ENCODE measurements around the gene MBD5.
A peak's percentile ranks its signal among the peaks of the same experiment; 100 is the strongest.

The MBD5 gene

DNA sequence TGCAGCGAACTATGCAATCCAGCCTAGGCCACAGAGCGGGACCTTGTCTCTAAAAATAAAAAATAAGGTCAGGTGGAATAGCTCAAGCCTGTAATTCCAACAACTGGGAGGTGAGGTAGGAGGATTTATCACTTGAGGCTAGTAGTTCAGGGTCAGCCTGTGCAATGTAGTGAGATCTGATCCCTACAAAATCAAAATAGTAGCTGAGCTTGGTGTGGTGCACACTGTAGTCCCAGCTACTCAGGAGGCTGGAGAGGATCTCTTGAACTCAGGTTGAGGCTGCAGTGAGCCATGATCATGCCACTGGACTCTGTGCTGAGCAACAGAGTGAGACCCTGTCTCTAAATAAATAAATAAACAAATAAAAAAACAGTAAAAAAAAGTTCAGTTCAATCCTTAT is 5.7 kb downstream of the MBD5 start:
- DNase-seq = no peak

DNA sequence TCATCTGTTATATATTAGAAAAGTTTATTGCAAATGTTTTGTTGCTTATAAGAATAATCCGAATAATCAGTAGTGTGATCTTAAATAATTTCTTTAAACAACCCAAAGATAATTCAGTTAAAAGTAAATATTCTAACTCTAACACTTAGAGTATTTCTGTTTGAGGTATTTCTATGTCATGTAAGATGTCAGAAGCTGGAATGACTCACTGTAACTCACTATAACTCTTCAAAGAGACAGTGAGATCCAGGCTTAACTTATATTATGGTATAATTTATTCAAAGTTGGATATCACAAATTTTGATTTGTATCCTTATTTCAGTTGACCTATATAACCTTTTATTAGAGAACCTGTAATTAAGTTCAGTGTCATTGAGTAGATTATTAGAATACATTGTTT is 6.9 kb downstream of the MBD5 start:
- no peak for DNase-seq

DNA sequence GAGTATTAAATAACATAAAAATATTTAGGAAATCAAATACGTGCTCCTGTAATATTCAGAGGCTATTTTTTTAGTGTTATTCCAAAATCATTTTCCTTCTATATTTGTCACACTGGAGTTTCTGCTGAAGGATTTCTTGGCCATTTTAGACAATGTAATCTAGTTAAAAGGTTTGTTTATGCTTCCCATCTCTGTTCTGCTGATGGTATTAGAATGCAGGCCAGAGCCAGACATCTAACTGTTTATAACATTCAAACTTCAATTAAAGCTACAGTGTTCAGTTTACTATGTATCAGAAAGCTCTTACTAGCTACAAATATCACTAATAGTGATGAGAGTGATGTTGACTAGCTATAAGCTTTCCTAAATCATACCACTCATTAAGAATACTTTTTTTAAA is 7.9 kb downstream of the MBD5 start:
- no peak for DNase-seq

DNA sequence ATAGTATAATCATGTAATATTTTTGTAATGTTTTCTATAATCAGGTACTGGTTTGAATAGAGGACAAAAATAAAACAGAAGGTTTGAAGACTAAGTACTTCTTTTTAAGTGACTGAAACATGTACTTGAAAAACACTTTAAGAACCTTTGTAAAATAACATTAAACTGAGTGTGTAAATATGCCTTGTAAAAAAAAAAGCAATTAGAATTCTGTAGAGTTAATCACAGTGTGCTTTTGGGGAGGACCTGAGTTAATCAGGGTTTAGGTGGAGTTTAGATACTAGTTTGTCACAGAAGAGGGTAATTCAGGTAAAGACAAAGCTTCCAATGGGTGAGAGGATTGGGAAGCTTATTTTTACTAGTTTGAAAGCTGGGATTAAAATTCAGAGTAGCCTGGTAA is 10.3 kb downstream of the MBD5 start:
- DNase-seq = no peak

DNA sequence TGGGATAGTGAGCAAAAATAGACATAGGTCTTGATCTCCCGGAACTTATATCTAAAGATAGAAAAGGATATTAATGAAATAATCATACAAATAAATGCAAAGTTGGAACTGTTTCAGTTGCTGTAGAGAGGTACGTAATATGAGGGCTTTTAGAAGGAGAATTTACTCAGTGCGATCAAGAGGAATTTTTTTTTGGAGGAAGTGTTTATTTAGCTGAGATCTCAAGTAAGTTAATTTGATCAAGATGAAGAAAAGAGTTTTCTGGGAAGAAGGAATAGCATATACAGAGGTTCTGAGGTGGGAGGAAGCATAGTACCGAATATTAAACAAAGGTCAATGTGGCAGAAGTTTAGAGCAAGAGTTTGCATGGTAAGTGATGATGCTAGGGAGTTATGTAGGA is 11.3 kb downstream of the MBD5 start:
- DNase-seq = no peak

DNA sequence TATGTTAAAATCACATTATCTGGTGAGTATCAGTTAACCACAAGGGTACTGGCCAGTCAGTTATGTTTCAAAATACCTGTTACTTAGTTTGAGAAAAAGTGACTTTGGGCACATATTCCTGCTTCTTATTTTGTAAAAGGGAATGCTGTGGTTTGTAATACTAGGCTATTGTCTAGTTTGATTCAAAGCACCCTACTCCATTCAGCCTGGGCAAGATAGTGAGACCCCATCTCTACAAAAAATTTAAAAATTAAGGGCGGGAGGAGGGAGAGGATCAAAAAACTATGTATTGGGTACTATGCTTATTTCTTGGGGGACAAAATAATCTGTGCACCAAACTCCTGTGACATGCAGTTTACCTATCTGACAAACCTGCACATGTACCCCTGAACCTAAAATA is 18.9 kb downstream of the MBD5 start:
- no peak for DNase-seq

DNA sequence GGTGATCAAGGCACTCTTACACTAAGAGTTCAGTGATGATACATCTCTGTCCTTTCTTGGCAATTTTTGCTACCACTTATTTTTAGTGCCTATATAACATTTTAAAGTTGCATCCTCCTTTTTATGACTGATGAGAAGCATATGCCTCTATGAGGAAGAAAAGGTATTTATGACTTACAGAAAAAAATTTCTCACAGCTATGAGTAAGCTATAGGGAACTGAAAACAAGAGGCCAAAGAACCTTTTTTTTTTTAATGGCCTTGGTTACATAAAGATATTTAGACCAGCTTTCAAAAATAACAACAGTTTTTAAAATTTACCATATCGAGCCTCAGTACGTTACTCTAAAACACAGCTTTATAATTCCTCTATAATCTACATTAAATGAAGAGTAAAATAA is 21.3 kb downstream of the MBD5 start:
- peak; percentile 15 to 23 for DNase-seq

DNA sequence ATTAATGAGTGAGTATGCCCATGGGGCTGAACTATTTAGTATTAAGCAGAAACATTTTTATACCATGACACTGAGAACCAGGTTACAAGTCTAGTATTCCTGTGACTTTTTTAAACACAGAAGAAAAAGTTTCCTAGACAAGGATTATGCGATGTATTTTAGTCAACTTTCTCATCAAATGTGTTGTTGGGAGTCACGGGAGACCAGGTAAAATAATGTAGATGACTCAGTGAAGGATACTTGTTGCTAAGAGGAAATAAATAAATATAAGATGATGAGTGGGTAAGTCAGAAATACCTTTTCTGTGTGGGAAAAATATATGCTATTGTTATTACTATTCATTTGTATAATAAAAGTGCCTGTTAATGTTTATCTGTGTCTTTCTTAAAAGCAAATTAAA is 23.4 kb downstream of the MBD5 start:
- no peak for DNase-seq

DNA sequence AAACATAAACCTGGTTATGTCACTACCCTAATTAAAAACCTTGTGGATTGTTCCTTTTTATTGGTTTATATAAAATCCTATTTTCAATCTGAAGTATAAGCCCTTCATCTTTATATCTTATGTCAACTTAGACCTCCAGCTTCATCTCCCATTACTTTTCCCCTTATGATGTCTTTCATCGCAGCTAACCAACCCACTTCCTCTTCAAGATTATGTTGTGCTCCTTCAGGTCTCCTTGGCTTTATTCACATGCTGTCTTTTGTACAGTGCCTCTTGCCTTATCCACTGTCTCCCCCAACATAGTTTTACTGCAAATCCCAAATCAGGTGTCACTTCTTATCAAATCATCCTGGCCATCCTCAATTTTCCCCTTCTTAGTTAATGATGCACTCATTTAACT is 25.9 kb downstream of the MBD5 start:
- no peak for DNase-seq

DNA sequence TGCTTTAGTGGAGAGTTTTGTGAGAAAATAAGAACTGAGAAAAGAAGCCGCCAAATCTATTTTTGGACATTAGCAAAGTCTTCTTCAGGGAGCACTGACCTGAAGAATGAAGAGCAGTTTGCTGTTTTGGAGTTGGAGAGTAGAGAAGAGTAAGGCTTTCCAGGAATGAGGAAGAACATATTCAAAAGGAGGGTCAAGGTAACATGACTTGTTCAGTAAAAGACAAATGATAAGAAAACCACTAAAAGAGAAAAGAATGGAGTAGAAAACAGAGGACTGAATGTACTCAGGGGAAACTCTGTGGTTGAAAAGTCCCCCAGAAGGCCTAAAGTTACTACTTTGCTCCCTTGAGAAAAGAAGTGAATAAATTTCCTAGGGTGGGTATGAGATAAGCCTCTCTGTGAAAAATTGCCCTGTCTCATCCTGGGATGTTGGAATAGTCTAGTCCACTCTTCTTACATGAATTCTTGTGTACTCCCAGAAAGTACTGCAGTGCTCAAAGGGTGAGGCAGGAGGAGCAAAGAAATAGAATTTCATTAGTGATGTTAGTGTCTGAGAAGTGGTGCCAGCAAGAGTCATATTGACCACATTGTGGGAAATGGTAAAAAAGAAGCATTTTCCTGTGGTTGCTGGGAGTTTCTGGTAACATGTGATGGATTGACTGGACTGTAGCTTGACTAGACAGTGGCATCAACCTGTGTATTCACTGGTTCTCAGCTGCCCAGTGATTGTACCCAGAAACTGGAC is 27.8 kb downstream of the MBD5 start:
- no peak for DNase-seq

DNA sequence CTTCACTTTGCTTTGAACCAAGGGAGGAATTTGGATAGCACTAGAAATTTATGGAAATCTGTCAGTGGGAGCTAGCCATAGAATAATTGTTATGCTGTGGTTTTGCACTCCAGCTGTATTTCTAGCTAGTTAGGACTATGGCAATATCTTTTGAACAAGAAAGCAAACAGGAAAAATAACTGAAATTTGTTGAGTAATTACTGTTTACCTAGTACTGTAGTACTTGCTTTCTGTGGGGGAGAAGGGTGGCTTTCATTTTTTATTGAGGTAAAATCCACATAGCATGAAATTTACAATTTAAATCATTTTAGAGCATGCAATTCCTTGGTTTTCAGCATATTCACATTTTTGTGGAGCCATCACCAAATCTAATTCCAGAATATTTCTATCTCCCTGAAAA is 28.4 kb downstream of the MBD5 start:
- no peak for DNase-seq

DNA sequence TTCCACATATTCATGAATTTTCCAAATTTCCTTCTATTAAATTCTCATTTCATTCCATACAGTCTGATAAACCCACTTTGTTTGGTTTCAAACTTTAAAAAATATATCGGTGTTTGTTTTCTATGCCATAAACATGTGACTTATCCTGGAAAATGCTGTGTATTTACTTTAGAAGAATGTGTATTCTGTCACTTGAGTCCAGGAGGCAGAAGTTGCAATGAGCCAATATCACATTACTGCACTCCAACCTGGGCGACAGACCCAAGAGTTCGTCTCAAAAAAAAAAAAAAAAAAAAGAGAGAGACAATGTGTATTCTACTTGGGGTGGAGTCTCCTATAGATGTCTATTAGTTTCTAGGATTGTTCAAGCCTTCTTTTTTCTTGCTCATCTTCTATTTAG is 31.8 kb downstream of the MBD5 start:
- no peak for DNase-seq

DNA sequence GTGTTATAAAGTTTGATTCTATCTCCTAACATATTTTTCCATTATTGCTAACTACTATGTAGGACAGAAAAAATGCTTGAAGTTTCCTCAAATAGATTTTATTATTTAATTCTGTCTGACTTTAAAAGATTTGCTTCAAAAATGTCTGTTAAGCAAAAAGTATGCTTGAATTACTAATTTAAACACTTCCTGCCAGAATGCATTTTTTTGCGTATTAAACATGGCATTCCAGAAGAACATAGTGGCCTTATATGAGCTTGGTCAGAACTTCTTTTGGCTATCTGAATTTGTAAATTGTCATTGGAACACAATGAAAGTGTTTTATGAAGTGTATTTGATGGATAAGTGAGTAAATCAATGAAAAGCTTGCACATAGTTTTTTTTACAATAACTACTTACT is 37.8 kb downstream of the MBD5 start:
- DNase-seq = no peak

DNA sequence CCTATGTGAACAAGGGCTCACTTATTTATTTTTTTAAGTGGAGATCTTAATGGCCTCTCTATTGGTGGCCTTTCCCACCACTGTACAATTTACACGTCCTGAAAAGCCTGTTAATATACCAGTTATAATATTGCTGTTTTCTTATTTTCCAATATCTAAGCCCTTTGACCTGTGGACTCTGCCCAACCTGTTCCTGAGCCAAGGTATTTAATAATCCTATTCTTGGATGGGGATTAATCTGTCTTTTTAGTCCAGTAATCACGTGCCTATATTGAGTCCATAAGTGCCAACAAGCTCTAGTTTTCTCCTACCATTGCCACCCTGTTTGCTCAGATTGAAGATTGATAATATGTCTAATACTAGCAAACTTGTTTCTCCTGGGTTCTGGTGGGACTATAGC is 42.7 kb downstream of the MBD5 start:
- DNase-seq = no peak

DNA sequence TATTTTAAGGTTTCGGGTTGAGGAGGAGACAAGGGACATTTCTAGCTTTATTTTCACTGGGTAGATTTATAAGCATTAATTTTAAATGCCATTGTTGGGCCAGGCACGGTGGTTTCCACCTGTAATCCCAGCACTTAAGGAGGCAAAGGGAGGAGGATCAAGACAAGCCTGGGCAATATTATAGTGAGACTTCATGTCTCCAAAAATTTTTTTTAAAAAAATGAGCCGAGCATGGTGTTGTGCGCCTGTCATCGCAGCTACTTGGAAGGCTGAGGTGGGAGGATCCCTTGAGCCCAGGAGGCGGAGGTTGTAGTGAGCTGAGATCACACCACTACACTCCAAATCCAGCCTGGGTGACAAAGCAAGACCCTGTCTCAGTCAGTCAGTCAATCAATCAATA is 45.0 kb downstream of the MBD5 start:
- no peak for DNase-seq

DNA sequence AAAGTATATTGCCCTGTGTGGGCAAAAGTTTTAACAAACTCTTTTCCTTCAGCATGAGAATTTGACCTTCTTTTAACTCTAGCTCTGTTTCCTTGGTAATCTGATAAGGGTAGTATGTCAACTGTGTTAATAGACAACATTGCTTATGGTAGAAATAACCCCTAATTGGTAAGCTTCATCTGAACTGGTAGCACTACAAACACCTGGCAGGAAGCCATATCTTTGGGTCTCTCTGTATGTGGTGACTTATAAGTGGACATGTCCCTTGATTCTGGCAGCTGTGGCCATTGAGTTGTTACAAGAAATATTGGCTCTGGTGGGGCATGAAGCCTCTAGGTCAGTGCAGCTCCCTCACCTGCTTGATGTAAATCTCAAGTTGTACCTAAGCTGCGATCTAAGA is 46.9 kb downstream of the MBD5 start:
- DNase-seq = no peak

DNA sequence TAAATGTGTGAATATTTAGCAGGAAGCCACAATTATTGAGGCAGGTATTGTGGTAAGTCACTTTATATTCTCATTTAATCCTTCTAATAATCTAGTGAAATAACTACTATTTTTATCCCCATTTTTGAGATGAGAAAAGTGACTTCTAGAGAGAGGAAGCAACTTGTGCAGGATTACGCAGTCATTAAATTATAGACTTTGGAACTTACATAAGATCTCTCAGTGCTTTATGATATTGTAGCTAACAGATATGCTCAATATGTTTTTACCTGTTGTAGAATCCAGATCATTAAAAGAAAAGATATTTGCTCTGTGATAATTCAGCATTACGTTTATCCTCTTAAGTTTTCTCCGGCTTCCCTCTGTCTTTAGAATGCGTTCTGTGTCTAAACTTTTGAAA is 50.5 kb downstream of the MBD5 start:
- no peak for DNase-seq

DNA sequence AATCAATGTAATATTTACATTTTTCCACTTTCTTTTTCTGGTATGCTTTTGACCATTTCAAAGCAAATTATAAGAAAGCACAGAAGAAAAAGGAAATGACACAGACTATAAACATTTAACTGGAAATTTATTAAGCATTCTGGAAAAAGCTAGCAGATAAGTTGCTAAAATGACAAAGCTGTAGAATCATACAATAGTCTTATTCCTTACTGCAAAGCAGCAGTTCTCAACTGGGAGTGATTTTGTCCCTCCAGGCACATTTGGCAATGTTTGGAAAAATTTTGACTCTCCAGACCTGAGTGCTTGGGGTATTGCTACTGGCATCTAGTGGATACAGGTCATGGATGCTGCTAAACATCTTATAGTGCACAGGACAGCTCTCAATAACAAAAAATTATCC is 75.1 kb downstream of the MBD5 start:
- no peak for DNase-seq

DNA sequence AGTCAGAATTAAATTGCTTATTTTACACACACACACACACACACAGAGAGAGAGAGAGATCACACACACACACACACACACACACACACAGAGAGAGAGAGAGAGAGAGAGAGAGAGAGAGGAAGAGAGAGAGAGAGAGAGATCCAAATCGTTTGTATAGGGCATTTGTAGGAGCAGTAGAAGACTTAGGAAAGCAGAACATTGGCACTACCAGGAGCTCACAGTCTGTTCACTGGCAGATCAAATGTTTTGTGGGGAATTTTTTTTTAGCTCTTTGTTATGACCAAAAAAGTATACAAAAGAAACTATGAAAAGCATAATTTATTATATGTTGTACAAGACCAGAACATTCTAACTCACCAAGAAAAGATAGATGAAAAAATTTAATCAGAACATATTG is 81.8 kb downstream of the MBD5 start:
- DNase-seq = no peak

DNA sequence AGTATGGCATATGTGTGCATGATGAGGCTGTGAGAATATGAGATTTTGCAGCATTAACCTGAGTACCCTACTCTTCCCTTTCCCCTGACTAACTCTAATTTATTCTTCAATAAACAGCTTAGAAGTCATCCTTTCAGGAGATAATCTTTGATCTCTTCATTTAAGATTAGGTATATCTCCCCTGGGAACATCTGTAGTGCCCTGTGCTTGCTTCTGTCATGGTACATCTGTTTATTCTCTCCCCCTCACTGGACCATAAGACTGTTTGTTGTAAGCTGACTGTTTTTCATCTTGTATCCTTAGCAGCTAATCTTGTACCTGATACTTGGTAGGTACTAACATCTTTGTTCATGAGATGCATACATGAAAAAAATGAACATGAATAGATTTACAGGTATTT is 83.1 kb downstream of the MBD5 start:
- DNase-seq = no peak

DNA sequence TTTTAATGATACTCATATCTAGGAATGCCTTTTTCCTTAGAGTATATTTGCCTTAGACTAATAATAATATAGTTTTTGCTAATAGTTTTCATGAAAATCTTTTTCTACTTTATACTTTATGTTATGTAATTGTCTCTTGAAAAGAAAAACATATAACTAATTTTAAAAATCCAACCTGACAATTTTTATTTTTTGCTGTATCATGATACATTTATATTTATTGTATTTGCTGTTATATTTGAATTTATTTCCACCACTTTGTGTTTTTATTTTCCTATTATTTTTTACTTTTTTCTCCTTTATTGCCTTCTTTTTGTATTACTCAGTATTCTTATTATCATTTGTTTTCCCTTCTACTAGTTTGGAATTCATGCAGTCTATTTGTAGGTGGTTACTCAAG is 85.4 kb downstream of the MBD5 start:
- no peak for DNase-seq

DNA sequence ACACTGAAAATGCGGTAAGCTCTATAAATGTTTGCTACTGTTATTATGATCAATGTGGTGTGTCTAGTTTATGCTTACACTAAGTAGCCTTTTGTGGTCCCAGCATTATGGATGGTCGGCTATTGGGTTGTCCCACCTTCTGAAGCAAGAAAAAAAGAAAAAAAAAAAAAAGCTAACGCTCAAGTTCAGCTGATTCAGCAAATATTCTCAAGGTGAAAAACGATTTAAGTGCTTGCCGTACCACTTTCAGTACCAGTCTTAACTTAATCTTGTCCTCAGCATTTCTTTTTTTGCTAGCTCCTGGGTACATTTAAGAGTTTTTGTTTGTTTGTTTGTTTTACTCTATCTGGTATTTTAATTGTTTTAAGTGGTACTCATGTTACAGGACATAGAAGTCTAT is 87.5 kb downstream of the MBD5 start:
- no peak for DNase-seq

DNA sequence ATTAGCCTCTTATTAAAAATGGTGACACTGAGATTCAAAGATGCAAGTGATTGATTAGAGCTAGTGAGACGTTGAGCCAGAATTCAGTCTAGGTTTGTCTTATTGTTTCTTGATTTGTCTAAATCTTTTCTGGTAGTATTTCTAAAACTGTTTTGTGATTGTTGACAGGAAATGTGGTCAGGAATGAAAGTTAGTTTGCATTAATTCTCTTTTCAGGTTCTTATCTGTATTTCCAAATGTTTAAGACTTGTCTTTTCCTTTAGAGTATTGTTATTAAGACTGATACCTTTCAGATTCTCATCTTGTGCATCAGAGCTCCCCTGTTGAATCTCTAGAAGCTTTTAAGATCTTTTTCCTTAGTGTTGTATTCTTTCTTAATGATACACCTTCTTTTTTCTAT is 89.3 kb downstream of the MBD5 start:
- DNase-seq = no peak

DNA sequence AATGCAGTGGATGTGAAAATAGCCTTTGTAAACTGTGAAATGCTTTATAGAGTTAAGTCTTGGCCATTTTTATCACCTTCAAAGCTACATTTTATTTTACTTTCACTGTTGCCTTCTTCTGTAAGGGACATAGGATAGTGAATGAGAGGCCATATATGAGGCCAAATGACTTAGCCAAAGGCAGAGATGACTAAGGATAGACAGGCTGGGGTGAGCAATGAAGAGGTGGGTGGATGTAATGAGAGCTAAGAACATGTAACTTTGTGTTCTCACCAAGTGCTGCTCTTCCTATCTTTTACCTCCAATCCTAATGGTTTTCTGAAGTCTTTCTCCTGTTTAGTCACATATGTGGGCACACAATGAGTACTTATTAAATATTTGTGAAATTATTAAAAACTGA is 101.9 kb downstream of the MBD5 start:
- no peak for DNase-seq

DNA sequence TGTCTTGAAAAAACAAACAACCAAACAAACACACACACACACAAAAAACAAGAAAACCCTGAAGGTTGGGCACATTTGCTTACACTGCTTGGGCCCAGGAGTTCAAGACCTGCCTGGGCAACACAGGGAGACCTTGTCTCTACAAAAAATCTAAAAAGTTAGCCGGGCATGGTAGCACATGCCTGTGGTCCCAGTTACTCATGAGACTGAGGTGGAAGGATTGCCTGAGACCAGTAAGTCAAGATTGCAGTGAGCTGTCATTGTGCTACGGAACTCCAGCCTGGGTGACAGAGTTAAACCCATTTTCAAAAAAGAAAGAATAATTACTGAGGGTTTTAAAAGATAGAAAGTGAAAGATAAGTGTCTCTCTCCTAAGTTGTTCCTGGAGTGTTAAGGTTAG is 103.4 kb downstream of the MBD5 start:
- no peak for DNase-seq

DNA sequence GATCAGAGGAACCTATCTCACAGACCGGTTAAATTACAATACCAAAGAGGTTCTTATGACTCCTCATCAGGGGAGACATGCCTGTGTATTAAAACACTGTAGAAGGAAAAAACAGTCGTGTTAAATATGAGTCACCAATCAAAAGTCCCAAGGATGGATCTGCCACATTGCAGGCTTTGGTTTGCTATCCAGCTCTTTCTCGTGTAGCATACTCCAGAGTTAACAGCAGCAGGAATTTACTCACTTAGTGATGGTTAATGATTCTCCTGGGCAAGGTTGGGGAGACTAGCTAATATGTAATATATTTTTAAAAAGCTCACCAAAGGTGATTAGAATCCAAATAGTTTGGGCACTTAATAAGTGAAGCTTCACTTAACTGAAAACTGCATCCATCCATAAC is 109.7 kb downstream of the MBD5 start:
- no peak for DNase-seq

All from inflammatory macrophage treated with lipopolysaccharide for 1 hour (primary cell).